ENCODE measurements around the gene YWHAH.

DNA sequence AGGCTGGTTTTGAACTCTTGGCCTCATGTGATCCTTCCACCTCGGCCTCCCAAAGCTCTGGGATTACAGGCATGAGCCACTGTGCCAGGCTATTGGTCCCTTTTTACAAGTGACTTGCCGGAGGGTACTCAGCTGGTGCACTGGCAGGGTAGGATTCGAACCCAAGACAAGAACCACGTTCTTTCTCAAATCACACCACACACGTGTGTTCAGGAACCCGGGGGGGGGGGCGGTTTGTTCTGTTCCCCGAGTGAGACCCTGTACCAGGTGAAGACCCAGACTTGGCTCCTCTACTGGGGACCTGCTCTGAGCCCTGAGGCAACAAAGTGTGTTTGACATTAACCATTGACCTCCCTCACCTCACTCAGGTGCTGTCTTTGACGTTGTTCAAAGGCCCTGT lies 3.8 kb upstream of the YWHAH start:
- TF ChIP-seq, protein P1, sequence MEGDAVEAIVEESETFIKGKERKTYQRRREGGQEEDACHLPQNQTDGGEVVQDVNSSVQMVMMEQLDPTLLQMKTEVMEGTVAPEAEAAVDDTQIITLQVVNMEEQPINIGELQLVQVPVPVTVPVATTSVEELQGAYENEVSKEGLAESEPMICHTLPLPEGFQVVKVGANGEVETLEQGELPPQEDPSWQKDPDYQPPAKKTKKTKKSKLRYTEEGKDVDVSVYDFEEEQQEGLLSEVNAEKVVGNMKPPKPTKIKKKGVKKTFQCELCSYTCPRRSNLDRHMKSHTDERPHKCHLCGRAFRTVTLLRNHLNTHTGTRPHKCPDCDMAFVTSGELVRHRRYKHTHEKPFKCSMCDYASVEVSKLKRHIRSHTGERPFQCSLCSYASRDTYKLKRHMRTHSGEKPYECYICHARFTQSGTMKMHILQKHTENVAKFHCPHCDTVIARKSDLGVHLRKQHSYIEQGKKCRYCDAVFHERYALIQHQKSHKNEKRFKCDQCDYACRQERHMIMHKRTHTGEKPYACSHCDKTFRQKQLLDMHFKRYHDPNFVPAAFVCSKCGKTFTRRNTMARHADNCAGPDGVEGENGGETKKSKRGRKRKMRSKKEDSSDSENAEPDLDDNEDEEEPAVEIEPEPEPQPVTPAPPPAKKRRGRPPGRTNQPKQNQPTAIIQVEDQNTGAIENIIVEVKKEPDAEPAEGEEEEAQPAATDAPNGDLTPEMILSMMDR (conservative IDR thresholded peaks at IDR 0.05; ENCODE audit: low read depth, low read length): no peak
- no peak for TF ChIP-seq POLR2A (IDR thresholded peaks at IDR 0.05; ENCODE audit: low read depth, low read length)
- no peak for TF ChIP-seq ELK1 (IDR thresholded peaks at IDR 0.05; ENCODE audit: borderline replicate concordance, low read depth, low read length)
- no peak for TF ChIP-seq RAD21 (IDR thresholded peaks at IDR 0.05; ENCODE audit: low read length)
- TF ChIP-seq CHD1 (IDR thresholded peaks at IDR 0.05; ENCODE audit: low read depth, low read length): no peak
